IPS-20b (cell line): Measurements from ENCODE around the gene DHRS11.
A peak's percentile ranks its signal among the peaks of the same experiment; 100 is the strongest.
"Not testable (repeated sequence)": the region's sequence is repeated elsewhere in the genome, so short reads cannot be mapped to it uniquely, and the experiment has no call there.

Experiments
- H3K27ac ChIP-seq: one replicate; pipeline ENCODE4 v1.5.1; 2013; ENCODE audit warnings: low read length
- H3K27me3 ChIP-seq: 2 replicates; pipeline ENCODE4 v1.6.1; 2013; ENCODE audit warnings: mild to moderate bottlenecking, low read length, inconsistent platforms; ENCODE audit not compliant: insufficient read depth
- H3K36me3 ChIP-seq: 2 replicates; pipeline ENCODE4 v1.6.1; 2013; ENCODE audit warnings: low read depth, mild to moderate bottlenecking, inconsistent platforms, low read length, moderate library complexity; ENCODE audit not compliant: insufficient read depth
- H3K4me1 ChIP-seq: 2 replicates; pipeline ENCODE4 v1.6.1; 2013; ENCODE audit warnings: mild to moderate bottlenecking, control low read depth, inconsistent platforms, low read length, moderate library complexity; ENCODE audit not compliant: insufficient read depth
- H3K4me3 ChIP-seq: 2 replicates; pipeline ENCODE4 v1.5.1; 2013; ENCODE audit warnings: mild to moderate bottlenecking, low read length, inconsistent platforms
- H3K9ac ChIP-seq: 2 replicates; pipeline ENCODE4 v1.6.1; 2013; ENCODE audit warnings: low read depth, mild to moderate bottlenecking, inconsistent platforms, low read length, moderate library complexity
- H3K9me3 ChIP-seq: 2 replicates; pipeline ENCODE4 v1.6.1; 2013; ENCODE audit warnings: mild to moderate bottlenecking, low read depth, low read length, inconsistent platforms; ENCODE audit not compliant: insufficient read depth

The DHRS11 gene

DNA sequence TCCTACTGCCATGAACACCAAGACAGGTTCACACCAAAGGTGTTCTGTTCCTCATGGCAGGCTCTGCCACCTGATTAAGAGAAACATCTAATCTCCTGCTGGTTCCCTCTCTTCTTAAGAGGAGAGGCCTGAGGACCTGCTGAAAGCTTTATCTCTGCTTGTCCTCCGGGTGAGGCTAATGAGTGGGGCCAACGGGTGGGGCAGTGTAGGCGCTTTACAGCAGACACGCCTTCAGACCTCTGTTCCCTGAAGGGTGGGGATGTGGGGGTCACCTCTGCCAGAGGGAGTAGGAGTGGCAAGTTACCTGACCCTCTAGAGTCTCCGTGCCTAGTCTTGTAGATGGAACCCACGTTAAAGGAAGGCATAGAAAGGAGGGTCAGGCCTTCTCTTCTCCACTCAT lies 5.5 kb downstream of the DHRS11 start:
- Histone ChIP-seq H3K9ac (no peak overlapping the region), H3K9me3 (no peaks in the 10 kb centered on the region), H3K4me3 (no peak overlapping the region), H3K36me3 (peaks cover 44% of the 10 kb centered on the region), H3K27me3 (peaks cover 2% of the 10 kb centered on the region; the same call in 1 of the 2 replicates), H3K27ac (no peak overlapping the region), H3K4me1 (peaks cover 14% of the 10 kb centered on the region; the same call in 1 of the 2 replicates)

DNA sequence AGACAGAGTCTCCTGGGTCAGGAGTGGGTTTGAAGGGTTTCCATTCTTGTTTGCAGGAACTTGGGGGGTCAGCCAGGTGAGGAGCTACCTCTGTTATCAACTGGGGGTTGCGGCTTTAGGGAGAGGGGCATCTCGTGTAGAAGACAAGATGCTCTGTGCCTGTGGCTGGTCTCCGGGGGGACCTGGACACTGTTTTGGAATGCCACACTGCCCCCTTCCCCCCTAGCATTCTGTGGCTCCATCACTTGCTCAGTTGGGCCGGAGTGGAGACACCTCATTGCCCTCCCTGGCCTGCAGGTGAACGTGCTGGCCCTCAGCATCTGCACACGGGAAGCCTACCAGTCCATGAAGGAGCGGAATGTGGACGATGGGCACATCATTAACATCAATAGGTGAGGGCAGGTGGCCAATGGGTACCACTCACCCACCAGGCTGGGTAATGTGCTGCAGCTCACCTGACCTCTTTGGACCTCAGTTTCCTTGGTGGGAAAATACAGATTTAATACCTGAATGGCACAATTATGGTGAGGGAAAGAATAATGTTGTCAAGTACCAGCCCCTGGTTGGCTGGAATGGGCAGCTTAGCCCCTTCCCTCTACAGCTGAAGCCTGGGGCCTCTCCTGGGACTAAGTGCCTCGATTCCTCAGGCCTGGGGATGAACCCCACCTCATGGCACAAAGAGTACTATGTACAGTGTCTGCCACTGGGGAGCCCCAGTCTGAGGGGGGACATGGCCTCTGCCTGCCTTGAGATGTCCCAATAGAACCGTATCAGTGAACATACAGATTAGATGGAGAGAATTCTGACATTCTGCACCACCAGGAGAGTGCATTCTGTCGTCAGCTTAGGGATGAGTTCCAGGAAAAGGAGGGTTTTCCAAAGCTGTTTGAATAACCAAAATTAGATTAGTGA lies 6.4 kb downstream of the DHRS11 start:
- no peak overlapping the region for H3K27ac ChIP-seq
- H3K4me1 ChIP-seq, result peaks cover 9% of the 10 kb centered on the region; the same call in 1 of the 2 replicates
- peaks cover 8% of the 10 kb centered on the region; the same call in 1 of the 2 replicates for H3K27me3 ChIP-seq
- no peaks in the 10 kb centered on the region for H3K9me3 ChIP-seq
- H3K4me3 ChIP-seq, result no peak overlapping the region
- H3K36me3 ChIP-seq, result peaks cover 44% of the 10 kb centered on the region
- no peak overlapping the region for H3K9ac ChIP-seq

DNA sequence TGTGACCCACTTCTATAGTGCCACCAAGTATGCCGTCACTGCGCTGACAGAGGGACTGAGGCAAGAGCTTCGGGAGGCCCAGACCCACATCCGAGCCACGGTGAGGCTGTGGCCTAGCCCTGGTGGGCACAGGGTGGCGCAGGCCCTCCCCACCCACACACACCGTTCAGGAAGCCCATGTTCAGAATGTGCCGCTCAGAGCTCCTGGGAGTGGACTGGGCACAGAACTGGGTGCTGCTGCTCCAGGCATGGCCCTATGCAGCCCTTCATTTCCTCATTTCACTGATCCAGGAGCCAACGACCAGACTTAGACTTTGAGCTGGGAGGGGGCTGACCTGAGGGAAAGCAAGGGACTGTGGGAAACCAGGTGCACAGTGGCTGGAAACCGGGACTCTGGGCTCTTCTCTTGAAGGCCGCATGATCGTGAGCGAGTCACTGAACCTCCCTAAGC lies 7.3 kb downstream of the DHRS11 start:
- Histone ChIP-seq H3K27me3 (peaks cover 8% of the 10 kb centered on the region; the same call in 1 of the 2 replicates), H3K4me1 (peaks cover 12% of the 10 kb centered on the region; the same call in 1 of the 2 replicates), H3K27ac (no peak overlapping the region), H3K9ac (no peak overlapping the region), H3K9me3 (no peaks in the 10 kb centered on the region), H3K36me3 (peaks cover 44% of the 10 kb centered on the region), H3K4me3 (no peak overlapping the region)

DNA sequence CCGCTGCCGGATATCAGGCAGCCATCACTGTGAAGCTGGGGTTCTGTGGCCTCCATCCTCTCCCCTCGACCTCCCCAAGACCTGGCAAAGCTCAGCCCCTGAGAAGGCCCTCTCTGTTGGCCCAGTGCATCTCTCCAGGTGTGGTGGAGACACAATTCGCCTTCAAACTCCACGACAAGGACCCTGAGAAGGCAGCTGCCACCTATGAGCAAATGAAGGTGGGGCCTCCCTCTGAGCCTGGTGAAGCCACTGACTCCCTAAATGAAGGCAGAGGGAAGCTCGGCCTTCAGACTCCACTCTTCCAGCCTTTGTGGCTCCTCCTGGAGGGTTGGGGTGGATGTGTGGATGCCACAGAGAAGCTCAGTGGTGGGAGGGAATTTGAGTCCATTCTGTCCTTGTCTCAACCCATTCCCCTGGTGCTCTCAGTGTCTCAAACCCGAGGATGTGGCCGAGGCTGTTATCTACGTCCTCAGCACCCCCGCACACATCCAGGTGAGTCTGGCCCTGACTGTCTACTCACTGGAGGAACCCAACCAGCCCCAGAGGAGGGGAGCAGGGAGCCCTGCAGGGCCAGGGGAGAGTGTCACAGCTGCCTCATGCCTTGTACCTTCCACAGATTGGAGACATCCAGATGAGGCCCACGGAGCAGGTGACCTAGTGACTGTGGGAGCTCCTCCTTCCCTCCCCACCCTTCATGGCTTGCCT lies 8.0 kb downstream of the DHRS11 start:
- peaks cover 13% of the 10 kb centered on the region; the same call in 1 of the 2 replicates for H3K4me1 ChIP-seq
- H3K27me3 ChIP-seq, result peaks cover 8% of the 10 kb centered on the region; the same call in 1 of the 2 replicates
- no peak overlapping the region for H3K9ac ChIP-seq
- peaks cover 44% of the 10 kb centered on the region for H3K36me3 ChIP-seq
- no peaks in the 10 kb centered on the region for H3K9me3 ChIP-seq
- H3K27ac ChIP-seq, result no peak overlapping the region
- H3K4me3 ChIP-seq, result no peak overlapping the region

DNA sequence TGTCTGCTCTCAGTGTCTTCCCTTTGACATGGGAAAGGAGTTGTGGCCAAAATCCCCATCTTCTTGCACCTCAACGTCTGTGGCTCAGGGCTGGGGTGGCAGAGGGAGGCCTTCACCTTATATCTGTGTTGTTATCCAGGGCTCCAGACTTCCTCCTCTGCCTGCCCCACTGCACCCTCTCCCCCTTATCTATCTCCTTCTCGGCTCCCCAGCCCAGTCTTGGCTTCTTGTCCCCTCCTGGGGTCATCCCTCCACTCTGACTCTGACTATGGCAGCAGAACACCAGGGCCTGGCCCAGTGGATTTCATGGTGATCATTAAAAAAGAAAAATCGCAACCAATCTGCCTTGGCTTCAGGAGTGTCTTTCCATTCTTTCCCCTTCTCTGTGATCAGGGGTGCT lies 8.8 kb downstream of the DHRS11 start:
- Histone ChIP-seq H3K27ac (peak overlapping the region; percentile 60), H3K27me3 (peaks cover 8% of the 10 kb centered on the region; the same call in 1 of the 2 replicates), H3K4me3 (peak overlapping the region; percentile 90; the same call in 1 of the 2 replicates), H3K9me3 (no peaks in the 10 kb centered on the region), H3K4me1 (peaks cover 13% of the 10 kb centered on the region; the same call in 1 of the 2 replicates), H3K9ac (peak overlapping the region; percentile 89; the same call in 1 of the 2 replicates), H3K36me3 (peaks cover 41% of the 10 kb centered on the region)

DNA sequence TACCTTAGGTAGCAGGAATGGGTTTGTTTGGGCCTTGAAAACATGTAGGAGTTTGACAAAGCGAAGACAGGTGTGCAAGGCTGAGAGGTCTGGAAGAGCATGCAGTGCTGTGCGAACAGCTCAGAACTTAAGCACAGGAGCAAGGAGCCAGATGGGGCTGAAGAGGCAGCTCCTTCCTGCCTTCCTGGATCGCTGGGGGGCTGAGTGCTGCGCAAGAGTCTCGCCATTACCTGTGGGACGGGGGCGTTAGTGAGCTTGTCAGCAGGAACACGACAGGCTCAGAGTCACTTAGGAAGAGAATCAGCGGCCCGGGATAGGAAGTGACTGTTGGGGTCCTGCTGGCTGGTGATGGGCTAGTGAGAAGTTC lies 9.2 kb downstream of the DHRS11 start:
- H3K27ac ChIP-seq, result peak overlapping the region; percentile 60
- peak overlapping the region; percentile 90 for H3K4me3 ChIP-seq
- H3K9ac ChIP-seq, result peak overlapping the region; percentile 89

DNA sequence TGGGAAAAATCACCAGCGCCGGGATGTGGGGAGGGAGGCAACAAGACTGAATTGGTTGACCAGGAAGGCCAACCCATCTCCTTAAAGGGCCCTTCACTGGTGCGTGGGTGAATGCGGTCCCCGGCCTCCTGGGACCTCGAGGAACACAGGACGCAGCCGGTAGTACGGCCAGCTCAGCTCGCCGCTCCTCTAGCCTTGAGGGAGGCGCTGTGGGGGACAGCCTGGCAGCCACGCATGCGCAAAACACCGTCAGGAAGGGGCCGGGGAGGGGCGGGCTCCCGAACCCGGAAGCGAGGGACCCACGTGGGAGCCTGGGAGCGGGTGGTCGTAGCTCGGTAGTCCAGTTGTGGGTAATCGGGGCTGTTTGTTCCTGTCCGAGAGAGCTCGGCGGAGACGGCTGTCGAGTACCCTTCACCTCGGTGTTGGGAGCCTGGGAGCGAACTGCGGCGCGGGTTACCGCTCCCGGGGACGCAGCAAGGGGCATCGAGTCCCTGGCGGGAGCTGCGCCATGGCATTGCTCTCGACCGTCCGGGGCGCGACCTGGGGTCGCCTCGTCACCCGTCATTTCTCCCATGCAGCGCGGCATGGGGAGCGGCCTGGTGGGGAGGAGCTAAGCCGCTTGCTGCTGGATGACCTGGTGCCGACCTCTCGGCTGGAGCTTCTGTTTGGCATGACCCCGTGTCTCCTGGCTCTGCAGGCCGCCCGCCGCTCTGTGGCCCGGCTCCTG lies 9.8 kb downstream of the DHRS11 start, which contains the start of gene MRM1:
MRM1 (plus strand) TSS at position 281 of the 727 bp plus-strand sequence; CDS start at position 509, 228 bp downstream.
- Histone ChIP-seq H3K27me3 (peaks cover 8% of the 10 kb centered on the region; the same call in 1 of the 2 replicates), H3K27ac (peak within 1 kb of the TSS; percentile 60), H3K9me3 (no peaks in the 10 kb centered on the region)

More for the DNA sequence above, 9.2 kb downstream of the DHRS11 start:
- Histone ChIP-seq H3K9me3 (no peaks in the 10 kb centered on the region), H3K36me3 (peaks cover 36% of the 10 kb centered on the region), H3K27me3 (peaks cover 8% of the 10 kb centered on the region; the same call in 1 of the 2 replicates), H3K4me1 (peaks cover 13% of the 10 kb centered on the region; the same call in 1 of the 2 replicates)

DNA sequence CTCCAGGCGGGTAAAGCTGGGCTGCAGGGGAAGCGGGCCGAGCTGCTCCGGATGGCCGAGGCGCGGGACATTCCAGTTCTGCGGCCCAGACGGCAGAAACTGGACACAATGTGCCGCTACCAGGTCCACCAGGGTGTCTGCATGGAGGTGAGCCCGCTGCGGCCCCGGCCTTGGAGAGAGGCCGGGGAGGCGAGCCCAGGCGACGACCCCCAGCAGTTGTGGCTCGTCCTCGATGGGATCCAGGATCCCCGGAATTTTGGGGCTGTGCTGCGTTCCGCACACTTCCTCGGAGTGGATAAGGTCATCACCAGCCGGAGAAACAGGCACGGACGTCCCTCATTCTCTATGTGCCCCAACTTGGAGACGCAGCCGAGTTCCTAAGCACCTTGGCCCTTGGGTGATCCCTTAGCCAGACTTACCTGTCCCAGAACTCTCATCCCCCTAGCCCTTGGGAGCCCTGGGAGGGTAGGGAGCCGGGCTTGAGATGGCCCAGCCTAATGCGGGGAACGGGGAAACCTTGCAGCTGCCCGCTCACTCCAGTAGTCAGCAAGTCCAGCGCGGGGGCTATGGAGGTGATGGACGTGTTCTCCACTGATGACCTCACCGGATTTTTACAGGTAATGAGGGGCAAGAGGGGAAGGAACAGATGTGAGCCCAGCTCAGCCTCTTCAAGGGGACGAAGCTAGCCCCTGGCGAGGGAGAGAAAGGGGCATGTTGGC lies 10.5 kb downstream of the DHRS11 start:
- H3K4me1 ChIP-seq, result peaks cover 13% of the 10 kb centered on the region; the same call in 1 of the 2 replicates
- peak overlapping the region; percentile 89 for H3K9ac ChIP-seq
- H3K4me3 ChIP-seq, result peak overlapping the region; percentile 90
- no peaks in the 10 kb centered on the region for H3K9me3 ChIP-seq
- no peak overlapping the region for H3K27ac ChIP-seq
- H3K27me3 ChIP-seq, result peaks cover 8% of the 10 kb centered on the region; the same call in 1 of the 2 replicates
- H3K36me3 ChIP-seq, result peaks cover 26% of the 10 kb centered on the region

More for the DNA sequence above, 9.8 kb downstream of the DHRS11 start, which contains the start of gene MRM1:
- peak within 1 kb of the TSS; percentile 90 for H3K4me3 ChIP-seq
- H3K4me1 ChIP-seq, result peaks cover 13% of the 10 kb centered on the region; the same call in 1 of the 2 replicates
- H3K9ac ChIP-seq, result peak within 1 kb of the TSS; percentile 89
- H3K36me3 ChIP-seq, result peaks cover 33% of the 10 kb centered on the region

DNA sequence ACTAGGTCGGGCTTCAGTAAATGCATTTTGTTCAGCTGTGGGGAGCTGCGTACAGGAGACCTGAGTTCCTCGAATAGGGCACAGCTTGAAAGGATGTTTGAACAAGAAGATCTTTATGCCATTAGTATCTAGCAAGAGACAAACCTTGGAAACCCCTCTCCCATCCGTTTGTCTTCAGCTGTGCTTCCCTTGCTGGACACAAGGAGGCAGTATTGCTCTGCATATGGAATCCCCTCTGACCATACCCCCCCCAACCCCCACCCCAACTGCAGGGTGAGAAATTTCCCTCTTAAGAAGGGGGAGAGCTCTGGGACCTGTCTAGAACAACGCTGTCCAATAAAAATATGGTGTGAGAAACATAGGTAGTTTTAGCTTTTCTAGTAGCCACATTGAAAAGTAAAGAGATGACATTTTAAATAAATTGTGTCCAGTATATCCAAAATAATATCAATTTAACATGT lies 11.3 kb downstream of the DHRS11 start:
- Histone ChIP-seq H3K27ac (no peak overlapping the region), H3K9ac (peak overlapping the region; percentile 89; the same call in 1 of the 2 replicates), H3K36me3 (peaks cover 23% of the 10 kb centered on the region), H3K27me3 (peaks cover 8% of the 10 kb centered on the region; the same call in 1 of the 2 replicates), H3K4me3 (peak overlapping the region; percentile 90), H3K4me1 (peaks cover 13% of the 10 kb centered on the region; the same call in 1 of the 2 replicates), H3K9me3 (no peaks in the 10 kb centered on the region)

DNA sequence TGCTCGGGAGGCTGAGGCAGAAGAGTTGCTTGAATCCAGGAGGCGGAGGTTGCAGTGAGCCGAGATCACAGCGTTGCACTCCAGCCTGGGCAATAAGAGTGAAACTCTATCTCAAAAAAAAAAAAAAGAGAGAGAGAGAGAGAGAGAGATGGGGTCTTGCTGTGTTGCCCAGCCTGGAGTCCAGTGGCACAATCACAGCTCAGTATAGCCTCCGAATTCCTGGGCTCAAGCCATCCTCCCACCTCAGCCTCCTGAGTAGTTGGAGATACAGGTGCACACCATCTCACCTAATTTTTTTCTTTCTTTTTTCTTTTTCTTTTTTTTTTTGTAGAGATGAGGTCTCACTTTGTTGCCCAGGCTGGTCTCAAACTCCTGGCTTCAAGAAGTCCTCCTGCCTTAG lies 13.3 kb downstream of the DHRS11 start:
- not testable (repeated sequence) for H3K9me3 ChIP-seq, H3K27me3 ChIP-seq, H3K9ac ChIP-seq, H3K27ac ChIP-seq, H3K4me3 ChIP-seq
- Histone ChIP-seq H3K36me3 (peaks cover 10% of the 10 kb centered on the region), H3K4me1 (peaks cover 13% of the 10 kb centered on the region; the same call in 1 of the 2 replicates)
